ENCODE results near the gene WLS.

The WLS gene

DNA sequence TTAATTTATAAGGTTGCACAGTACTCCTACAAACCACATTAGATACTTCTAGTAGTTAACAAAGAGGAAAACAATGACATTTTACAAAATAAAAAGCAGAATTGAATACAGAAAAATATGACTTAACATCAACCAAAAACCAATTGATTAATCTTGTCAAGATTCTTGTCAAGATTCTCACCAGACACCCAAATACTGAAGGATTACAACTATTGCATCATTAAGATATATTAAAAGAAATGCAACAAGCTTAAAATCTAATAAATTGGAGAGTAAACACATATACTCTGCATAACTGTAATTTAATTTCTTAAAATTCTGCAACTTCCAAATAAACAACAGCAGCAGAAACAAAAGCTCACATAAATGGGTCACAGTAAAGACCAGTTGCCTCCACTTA, 4.7 kb downstream of the WLS start:
- no peak for DNase-seq (ENCODE audit: low read depth)

DNA sequence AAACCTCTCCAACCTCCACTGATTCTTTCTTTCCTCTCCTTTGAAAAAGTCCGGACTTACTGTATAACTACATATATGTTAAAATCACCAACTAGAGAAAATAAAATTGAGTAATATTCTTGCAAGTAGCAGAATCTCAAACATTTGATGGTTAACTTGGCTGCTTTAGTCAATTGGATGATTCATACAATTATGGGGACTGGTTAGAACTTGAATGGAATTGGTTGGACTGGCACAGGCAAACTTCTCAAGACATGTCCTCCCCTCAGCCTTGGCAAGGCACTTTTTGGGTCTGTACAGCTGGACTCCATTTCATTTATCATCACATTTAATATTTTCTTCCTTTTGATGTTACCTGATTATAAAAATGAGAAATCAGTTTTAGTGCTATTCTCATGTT, 6.5 kb downstream of the WLS start:
- DNase-seq (ENCODE audit: low read depth): no peak

DNA sequence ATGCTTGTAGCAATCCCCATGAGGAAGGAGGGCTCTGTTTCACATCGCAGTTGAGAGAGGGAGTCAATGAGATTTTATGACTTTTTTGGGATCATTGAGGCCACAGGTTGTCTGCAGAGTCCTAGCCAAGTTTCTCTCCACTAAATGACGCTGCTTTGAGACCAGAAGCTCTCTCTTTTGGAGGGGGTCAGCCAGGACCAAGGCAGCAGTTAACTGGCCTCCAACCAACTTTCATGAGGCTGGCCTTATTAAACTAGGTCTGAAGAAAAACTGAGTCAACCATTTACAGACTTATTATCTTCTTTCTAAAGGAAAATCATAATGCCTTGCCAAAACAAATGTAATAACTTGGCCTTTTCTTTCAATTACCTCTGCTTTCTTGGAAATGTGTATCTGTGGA, 8.6 kb downstream of the WLS start:
- no peak for DNase-seq (ENCODE audit: low read depth)

DNA sequence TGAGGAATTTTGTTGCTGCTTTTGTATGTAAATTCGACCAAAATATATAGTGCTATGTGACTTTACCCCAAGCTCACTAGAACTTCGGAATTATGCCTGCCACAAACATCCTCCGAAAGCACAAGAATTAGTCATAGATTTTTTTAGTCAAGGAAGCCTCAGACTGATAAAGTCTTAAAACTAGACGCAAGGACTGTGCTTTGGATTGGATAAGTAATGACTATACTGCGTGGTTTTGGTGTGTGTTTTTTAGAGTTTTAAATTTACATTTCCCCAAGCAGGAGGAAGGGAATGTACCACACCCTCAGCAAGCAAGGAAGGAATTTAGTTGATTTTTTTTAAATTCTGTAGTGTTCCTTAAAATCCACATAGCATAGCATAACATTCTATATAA, 10.3 kb downstream of the WLS start:
- DNase-seq (ENCODE audit: low read depth): peak; percentile 68

DNA sequence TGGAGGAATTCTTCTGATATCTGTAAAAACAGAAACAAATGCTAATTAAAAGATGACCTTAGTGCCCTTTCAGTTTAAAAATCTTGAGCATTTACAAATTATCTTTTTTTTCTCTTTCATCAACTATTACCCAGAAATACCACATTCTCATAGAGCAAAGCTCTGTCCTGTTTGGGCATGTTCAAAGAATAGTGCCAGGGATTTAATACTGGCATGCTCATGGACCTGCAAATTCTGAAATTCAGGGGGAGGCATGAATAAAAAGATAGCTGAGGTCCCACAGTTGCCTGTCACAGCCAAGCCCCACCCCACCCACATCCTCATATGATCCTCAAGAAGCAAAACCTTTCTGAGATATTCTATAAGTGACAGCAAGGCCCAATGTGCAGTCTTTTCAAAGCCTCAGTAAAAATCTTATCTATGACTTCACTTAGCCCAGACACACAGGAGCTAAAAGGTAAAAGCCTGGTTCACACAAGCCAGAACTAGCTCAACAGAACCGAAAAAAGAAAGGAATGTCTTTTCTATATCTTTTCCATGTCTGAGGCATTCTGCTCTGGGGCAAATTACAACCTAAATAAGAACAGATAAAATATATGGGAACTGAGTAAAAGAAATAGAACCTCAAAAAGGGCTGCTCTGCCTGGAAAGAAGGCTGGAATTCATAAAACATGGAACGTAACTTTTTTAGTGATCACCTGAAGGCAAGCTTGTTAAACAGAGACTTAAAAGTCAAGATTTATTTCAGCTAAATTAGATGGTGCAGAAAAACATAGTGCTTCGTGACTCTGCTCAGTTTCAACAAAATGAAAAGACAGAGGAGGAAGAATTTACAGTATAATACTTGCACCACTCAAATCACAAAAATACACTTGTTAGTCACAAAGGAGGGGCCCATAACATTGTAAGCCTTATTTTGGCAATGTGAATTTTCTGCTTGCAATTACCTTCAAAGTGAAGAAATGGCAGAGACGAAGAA, 11.0 kb downstream of the WLS start:
- no peak for DNase-seq (ENCODE audit: low read depth)

DNA sequence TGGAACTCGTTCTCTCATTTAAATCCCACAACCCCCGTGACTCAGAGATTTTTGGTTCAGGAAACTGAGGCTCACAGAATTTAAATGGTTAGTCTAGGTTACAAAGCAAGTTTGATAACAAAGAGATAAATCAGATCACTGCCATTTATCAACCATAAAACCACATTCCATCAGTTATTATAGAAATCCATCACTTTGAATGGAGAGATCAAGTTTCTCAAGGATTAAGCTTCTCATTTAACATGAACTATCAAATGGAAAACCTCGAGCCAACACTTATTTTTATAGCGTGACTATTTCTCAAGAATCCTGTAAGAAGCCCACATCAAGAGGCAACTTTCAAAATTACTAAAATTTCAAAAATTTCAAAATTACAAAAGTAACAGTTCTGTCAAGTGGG, 11.9 kb downstream of the WLS start:
- no peak for DNase-seq (ENCODE audit: low read depth)

DNA sequence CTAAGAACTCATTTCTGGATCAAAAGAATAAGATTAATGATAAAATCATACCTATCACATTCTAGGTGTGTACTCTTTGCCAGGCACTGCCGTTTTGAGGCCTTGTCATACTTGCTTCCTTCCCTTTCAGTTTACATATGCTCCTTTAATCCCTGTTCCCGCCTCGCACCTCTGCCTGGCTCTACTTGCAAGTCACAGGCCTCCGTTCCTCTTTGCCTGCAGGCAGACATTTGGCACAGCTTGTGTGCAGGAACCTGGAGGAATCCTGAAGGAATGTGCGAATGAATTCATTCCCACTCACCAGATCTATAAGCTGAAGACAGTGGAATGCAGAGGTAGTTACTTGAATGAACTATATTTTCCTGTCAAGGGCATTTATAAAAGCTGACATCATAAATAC, 13.8 kb downstream of the WLS start:
- DNase-seq (ENCODE audit: low read depth): no peak

DNA sequence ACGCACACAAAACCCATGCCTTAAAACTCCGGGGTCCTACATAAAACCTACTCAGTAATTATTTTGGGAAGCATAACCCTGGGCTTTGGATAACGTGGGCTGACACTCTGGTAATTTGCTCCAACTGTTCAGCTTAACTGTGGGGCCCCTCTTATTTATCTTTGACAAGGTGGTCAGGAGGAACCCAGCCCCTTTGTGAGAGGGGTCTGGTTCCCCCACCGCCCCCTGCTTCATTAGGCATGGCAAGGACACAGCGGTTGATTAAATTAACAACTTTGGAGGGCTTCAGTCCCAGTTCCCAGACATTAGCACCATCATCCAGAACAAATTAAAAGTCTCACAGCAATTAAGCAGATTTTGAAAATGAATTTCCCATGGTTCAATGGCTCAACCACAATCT, 14.7 kb downstream of the WLS start:
- no peak for DNase-seq (ENCODE audit: low read depth)

DNA sequence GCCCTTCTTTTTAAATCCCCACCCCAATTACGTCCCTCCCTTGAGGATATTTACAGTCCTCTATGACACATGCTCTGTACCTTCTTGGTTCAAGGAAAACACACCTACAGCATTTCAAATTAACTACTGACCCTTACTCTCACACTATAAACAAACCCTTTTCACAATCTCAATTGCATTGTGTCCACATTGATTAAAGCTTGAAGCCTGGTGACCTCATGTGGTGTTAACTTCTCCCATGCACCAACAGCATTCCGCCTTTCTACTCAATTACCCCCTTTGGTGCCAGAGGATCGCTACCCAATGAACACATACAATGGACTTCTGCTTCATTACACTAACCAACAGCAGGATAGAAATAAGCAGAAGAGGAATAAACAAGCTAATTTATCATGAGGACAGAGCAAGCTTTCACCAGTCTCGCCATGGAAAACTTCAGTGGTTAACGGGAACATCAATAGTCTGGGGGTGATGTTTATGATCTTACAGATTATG, 15.2 kb downstream of the WLS start:
- DNase-seq (ENCODE audit: low read depth): no peak

DNA sequence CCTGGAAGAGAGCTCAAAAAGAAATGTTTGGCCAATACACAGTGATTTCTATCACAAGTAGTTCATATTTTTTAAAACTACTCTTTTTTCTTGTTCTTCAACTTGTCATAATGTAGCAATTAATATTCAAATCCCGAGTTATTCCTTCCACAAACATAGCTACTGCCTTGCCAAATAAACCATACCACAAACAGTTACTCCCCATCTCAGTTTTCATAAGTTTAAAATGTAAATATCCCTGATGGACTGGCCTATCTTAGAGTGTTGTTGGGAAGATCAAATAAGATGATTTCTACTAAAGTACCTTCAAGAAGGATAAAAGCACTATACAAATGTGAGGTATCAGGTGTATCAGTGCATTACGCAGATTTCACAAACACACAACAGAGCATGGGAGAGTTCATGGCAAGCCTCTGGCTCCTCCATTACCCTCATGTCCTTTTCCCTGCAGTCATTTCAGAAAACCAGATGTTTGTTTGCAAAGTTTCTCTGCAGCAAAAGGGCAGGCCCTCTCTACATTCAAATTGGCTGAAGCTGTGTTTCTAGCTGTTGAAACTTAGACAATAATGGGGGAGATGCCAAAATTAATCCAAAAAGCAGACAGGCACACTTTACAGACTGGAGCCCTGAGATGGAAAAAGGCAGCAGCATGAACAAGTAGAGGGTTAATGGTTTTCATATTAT, 16.1 kb downstream of the WLS start:
- DNase-seq (ENCODE audit: low read depth): no peak

DNA sequence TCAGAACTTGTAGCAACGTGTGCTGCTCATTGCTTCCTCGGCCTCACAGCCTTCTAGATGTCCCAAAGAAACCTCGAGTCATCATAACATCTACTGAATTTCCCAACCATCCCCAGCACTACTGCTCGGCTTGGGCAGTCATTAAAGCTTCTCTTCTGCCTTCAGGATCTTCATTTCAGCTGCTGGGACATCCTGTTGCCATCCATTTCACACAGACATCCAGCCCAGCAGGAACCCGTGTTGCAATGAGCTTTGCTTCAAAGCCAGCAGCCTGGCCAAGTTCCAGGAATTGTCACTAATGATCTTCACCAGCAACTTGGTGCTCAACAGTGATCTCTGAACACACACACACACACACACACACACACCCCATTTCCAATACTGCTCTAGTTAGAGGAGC, 18.5 kb downstream of the WLS start:
- peak; percentile 92 for DNase-seq (ENCODE audit: low read depth)

DNA sequence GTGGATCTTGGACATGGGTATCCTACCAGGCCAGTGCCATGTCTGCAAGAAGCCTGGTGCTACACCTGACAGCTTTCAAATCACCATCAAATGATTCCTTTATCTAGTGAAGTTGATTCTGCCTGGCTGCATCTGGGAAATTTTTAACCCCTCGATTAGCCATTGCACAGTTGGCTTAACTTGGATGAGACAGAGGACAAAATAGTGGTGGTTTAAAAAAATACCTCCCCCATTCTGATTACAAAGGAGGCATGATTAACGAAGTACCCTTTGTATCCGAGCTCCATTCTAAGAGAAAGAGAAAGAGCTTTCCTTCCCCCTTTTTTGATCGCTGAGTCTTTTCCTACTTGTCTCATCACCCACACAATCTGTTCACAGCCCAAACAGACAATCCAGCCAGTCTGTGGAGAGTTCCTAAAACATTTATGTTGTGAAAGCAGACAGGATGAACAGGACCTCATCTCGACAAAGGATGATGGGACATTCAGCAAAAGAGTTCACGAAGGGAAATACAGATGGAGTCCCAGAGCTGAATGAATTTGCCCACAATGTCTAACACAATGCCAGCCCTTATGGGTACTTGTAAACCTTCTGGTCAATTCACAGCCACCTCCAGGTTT, 20.5 kb downstream of the WLS start:
- no peak for DNase-seq (ENCODE audit: low read depth)

DNA sequence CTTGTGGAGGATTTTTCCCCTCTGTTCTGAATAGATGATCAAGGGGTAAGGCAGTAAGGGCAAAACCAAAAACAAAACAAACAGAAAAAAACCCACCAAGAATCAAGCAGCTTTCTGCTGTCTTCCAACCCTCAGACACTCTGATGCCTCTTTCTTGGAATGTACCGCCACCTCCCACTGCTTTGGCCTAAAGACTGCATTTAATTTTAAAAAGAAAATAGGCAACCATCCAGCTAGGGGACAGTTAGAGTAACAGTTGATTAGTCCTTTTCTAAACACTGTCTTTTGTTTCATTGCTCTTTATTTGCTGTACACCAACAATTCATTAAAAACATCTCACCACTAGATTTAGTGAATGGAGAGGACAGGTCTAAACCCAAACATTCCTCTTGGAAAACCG, 21.5 kb downstream of the WLS start:
- no peak for DNase-seq (ENCODE audit: low read depth)

DNA sequence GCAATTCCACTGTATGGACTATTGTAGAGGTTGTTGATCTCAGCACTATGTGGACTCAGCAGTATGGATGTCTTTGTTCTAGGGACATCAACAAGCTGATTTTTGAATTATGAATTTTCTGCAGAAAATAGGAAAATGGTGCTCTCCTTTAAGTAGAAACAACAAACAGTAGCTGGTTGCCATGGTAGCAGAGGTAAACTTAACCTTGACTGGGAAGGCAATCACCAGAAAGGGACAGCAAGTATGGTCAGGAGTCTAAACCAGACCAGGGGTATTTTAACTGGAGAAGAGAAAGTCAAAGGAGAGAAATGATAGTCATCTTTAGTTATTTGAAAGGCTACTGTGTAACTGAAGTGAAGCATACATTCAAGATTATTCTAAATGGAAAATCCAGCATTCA, 22.3 kb downstream of the WLS start:
- peak; percentile 41 for DNase-seq (ENCODE audit: low read depth)

DNA sequence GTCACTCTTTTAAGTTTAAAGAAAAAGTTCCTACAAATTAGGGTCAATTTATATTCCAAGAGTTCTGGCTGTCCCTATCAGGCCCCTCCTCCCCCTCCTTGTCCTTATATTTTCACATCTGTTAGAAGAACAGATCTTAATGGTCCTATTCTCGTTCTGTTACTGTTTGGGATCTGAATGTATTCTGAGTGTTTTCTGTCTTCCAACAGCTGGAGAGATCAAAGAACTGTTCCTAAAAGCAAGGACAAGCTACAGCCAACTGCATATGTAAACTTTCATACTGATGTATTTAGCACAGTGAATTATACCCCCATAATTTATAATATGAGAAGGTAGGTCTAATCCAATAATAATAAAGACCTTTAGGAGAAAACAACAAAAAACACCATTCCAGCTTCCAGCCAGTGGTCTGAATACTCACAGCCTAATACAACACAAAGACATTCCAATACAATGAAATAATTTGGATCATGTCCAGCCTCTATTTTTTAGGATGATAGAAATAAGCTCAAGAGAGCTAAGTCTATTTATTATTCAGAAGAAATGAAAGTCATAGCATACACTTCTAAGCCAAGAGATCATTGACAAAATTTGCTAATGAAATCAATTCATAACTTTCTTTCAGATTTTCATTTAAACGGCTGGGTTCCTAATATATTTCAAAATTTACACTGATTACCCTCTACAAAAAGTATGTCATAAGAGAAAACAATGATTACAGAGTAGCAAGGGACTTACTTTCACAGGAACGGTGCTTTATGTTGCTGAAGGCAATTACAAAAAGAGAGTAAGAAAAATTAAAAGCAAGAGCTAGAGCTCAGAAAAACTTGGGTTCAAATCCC, 25.3 kb downstream of the WLS start:
- DNase-seq (ENCODE audit: low read depth): peak; percentile 56

DNA sequence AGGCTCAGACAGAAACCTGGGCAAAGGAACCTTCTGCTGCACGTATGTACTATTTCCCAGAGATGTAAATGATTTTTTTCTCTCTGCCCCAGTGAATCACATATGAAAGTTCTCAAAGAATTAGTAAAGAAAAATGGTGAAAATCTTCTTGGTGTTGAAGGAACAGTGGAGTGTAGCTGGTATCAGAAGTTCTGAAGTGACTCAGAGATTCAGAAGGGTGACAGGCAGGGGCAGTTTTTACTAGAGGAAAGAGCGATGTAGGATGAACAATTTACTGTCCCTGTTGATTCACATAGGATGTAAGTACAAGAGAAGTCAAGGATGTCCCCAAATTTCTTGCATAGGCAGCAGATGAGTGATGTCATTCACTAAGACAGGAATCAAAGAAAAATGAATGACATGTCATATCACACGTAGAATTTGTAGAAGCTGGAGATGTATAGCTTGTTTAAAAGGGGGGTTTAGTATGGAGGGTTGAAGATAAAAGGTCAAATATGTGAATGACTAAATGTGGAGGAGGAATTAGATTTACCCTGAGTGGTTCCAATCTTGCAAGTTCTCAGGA, 26.4 kb downstream of the WLS start:
- DNase-seq (ENCODE audit: low read depth): no peak

DNA sequence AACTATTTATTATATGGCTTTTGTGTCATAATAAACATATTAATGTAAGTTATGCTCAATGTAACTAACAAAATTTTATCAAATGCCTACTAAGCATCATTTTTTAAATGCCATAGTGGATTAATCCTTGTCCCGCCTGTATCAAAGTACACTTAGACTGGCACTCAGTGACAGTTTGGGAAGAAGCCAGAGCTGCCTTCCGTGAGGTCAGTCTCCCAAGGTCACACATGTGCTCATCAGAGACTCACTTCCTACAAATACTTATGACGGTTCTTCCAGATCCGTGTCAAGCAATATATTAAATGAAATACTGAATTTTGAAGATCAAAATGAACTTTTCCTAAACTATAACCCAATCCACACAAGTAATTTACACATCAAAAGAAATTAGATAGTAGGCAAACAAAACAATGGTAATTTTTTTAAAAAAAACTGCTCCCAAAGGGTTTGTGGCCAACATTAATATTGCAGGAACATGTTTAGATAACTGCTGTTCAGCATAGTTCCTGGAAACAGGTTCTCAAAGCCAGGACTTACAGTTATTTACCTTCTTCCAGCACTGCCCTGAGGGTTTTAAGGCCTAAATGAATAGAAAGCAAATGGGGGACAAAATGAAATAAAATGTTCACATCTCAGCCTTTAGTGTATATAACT, 27.2 kb downstream of the WLS start:
- no peak for DNase-seq (ENCODE audit: low read depth)

DNA sequence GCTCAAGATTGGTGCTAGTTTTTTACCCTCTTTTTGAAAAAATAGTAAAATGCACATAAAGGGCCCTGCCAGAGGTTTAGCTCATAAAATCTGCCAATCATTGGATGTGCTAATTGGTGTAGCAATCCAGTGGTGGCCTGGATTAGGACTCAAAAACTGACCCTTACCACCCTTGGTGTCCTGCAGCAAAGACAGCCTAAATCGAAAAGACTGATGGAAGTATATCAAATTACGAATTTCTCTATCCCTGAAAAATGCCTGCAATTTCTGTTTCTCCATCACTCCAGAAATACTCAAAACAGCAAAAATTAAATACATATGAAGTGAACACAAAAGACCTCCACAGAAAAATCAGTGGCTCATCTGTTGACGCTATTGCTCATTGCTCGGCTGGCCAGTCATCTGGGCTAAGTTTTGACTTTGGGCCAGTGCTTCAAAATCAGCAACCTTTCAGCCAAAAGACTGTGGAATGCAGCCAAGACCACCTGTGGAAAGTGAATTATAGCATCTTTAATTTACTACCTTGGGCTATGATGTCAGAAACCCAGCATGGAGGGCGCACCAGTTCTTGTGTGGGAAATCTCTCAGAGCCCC, 30.0 kb downstream of the WLS start:
- no peak for DNase-seq (ENCODE audit: low read depth)

DNA sequence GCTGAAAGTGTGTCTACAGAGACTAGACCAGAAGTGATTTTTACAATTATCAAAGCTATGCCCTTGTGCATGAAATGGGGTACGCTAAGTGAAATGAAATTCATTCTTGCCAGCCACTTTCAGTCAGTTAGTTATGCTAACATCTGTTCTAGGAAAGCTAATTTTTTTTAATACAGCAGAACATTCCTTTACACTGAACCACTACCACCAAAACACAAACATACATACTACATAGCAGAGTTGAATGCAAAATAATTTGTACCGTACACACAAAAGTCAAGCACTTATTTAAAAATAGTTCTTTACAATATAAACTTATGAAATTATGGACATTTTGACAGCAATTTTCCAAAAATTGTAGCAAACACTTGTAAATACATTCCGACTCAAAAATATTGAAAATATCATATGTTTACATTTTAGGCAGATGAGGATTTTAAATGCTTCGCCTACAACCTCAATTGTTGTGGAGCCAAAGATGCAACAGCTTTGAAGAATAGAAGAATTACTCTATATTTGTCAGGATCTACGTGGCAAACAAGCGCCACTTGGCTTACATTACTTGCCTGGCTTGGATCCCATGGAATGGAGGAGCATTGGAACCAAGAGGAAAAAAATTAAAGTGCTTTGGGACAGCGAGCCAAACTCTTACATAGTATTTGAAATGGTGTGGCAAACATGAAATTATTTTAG, 30.6 kb downstream of the WLS start:
- DNase-seq (ENCODE audit: low read depth): no peak

DNA sequence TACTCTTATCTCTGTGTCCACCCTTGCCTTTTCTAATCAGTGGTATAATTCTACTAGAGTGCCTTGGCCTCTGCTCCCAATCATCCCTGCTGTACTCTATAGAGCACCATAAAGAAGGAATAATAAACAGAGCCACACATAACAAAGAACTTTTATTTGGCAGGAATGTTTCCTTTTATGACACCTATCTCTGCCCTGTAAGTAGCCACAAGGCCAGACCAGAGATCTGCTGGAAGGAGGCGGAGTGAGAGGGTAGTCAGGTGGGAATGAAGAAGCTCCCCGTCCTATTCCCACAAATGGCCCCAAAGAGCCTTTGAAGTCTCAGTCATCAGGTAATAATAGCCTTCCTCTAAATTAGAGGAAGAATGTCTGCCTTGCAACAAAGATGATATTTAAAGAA, 32.7 kb downstream of the WLS start:
- DNase-seq (ENCODE audit: low read depth): no peak
